ENCODE measurements around the gene PACS1.

Gene PACS1

DNA sequence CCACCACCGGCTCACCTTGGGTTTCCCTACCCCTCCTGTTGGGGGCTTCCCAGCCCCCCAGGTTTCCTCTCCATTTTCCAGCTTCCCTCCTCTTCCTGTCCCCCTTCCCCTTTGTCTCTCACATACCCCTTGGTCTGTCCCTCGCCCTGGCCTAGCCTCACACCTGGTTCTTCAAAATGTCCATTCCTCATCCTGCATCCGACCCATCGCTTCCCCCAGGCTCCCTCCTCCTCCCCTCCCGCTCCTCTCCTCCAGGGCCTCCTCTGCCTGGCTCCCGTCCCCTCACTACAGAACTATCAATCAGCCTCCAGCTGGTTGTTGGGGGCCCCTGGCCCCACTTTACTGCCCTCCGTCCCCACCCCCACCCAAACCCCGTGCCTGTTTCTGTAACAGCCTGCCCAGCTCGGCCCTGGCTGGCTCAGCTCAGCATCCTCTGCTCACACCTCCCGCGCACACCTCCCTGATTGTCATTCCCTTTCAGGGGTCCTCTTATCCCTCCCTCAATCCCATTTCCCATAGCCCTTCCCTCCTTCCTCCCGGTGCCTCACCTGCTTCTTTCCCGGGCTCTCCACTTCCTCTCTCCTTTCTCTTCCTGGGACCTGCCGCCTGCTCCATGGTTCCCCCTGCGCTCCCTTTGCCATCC lies 209.1 kb downstream of the PACS1 start:
- no peak for DNase-seq

DNA sequence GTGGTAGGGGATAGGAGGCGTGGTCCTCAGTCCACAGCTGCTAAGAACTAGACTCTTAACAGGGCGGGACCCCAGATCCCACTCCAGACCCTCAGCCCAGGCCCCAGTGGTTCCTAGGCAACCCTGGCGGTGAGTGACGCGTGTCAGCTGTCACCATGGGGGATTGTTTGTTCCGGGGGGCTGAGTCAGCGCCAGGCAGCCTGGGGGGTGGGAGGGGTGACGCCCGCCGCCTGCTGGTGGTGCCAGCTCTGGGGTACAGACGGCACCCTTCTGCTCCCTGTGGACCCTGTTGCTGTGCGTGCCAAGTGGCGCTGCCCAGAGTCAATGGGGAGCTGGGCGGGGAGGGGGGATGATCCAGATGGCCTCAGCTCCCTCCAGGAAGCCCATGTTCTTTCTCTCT lies 210.4 kb downstream of the PACS1 start:
- no peak for DNase-seq

DNA sequence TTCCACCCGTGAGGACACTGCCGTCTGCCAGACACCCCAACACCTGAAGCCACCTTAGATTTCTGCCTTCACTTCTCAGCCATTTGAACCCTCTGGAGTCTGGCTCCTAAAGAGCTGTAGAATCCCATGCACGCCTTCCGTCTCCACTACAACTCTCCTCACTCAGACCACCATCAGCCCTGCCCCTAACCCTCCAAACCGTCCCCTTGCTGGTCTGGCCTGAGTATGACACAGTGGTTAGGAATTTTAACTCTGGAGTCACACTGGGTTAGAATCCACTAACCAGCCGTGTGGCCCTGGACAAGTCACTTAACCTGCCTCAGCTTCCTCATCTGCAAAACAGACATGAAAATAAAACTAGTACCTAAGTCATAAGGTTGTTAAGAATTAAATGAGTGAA lies 210.9 kb downstream of the PACS1 start:
- DNase-seq = no peak

DNA sequence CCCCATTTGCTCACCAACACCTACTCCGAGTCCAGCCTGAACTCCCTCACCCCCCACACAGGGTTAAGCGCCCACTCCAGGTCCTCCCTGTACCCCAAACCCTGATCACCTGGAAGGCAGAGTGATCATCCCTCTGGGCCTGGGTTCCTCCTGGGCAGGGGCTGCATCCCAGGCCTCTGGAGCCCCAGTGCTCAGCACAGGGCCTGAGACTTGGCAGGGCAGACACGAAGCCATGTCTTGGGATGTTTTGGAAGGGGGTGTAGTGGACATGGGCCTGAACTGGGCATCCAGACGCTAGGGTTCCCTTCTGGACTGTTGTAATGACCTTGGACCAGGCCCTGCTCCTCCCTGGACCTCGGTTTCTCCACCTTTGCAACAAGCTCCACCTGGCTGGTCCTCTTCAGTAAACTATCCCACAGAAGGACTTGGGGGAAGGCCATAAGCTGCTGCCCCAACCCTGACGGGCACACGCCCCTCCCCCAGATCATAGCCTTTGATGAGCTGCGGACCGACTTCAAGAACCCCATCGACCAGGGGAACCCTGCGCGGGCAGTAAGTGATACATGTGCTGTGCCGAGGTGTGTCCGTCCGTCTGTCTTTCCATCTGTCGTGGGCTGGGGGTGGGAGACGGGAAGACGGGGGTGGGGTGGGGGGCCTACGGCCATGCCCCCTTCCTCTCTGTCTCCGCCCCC lies 211.8 kb downstream of the PACS1 start:
- no peak for DNase-seq

DNA sequence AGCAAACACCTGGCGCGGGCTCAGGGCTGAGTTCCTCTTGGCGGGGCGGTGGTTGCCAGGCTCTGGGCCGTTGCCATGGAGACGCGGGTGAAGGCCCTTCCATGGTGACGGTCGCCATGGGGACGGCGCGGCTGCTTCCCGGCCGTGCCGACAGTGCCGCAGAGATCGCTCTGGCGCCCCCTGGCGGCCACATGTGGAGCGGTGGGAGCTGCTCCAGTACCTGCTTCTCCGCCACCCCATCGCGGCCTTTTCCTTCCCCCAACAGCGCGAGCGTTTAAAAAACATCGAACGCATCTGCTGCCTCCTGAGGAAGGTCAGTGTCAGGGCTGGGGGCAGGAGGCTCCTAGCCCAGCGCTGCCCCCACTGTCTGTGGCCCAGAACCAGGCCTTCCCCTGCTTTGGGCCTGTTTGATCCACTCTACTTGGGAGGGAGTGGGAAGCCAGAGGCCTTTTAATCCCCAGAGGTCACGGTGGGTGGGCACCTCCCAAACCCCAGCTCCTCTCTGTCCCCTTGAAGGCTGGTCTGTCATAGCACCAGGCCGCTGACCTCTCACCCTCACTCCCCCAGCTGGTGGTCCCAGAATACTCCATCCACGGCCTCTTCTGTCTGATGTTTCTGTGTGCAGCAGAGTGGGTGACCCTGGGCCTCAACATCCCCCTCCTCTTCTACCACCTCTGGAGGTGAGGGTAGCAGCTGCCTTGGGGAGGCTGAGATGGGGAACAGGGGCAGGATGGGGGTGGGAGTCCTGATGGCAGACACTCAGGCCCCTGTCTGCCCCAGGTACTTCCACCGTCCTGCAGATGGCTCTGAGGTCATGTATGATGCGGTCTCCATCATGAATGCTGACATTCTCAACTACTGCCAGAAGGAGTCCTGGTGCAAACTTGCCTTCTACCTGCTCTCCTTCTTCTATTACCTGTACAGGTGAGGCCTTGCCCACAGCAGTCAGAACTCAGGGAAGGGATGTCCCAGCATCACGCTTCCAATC lies 212.7 kb downstream of the PACS1 start:
- DNase-seq = peak; percentile 99

DNA sequence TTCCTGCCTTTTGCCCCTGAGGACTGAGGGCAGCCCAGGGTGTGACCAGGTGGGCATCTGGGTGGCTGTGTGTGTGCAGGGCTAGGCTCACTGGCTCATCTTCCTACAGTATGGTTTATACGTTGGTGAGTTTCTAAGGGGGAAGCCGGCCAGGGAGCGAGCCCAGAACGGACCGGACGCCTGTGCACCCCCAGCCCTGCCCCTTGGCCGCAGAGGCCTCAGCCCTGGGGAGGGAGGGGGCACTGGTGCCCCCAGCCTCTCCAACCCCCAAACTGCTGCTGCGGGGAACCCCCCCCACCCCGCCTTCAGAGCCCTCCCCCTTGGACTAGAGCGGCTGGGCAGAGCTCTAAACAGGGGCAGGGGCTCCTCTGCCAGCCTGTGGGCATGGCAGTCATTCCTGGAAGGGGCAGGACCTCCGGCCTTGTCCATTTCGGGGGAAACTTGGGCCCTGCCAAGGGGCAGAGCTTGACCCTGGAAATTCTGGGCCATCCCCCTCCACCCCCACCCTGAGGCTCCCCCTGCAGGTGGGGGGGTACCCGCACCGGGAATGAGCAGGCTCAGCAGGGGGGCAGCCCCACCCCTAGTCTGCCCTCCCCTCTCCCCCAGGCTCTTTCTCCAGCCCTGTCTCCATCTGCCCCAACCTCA lies 213.5 kb downstream of the PACS1 start:
- no peak for DNase-seq

DNA sequence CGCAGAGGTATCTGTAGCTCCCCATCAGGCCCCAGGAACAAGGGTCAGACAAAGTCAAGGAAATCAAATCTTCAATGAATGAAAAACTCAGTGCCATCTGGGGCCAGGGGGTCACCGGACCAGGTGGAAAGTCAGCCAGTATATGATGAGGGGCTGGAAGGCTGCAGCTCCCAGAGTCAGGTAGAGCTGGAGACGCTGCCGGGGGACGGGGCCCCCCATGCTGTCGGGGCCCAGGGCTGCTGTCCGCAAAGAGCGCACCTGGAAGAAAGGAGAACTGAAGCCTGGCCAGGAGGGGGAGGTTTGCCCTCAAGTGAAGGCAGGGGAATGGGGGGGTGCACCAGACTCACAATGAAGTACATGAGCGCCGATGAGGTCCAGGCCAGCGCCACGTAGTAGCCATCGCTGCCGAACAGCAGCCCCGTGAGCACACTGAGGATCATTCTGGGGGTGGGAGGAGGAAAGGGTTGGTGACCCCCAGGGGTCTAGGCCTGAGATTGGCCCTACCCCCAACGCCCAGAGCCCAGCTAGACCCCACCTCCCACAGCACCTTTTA lies 214.5 kb downstream of the PACS1 start:
- no peak for DNase-seq

DNA sequence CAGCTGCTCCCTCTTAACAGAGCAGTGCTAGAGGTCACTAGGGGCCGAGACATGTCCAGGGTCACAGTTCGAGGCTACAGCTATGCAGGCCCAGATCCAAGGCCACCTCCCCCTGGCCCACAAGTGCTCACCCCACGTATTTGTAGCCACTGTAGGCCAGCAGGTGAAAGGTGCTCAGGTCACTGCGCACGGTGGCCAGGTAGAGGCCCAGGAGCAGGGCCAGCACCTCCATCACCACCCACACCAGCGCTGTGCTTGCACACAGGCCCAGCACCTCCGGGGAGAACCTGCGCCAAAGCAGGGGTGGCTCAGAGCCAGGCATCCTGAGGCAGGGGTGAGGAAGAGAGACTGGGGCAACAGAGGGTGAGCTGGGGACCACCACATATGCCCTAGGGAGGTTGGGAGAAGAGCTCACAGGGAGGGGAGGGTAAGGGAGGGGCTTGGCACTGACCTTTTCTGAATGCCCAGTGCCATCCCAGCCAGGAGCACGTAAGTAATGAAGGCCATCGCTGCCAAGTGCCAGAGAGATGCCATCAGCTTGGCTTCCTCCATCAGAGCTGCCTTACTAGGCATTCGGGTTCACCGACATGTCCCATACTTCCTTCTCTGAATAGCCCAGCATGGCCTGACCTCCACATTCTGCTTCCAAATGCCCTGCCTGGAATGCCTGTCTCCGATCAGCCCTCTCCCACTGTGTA lies 215.3 kb downstream of the PACS1 start:
- DNase-seq = no peak

DNA sequence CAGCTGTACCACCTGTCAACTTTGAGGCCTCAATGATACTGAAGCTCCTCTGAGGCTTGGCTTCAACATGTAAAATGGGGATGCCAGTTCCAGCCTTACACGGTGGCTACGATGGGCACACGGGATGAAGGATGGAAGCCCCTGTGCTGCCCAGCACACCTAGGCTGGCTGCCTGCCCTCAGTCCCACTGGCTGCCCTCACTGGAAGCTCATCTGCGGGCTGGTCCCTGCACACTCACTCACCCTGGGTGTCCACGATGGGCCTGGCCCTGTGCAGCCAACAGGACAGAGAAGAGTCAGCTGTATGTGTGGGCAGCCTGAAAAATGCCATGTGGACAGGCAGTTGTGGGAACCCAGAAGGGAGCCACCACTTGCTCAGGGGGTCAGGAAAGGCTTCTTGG lies 216.6 kb downstream of the PACS1 start:
- no peak for DNase-seq

DNA sequence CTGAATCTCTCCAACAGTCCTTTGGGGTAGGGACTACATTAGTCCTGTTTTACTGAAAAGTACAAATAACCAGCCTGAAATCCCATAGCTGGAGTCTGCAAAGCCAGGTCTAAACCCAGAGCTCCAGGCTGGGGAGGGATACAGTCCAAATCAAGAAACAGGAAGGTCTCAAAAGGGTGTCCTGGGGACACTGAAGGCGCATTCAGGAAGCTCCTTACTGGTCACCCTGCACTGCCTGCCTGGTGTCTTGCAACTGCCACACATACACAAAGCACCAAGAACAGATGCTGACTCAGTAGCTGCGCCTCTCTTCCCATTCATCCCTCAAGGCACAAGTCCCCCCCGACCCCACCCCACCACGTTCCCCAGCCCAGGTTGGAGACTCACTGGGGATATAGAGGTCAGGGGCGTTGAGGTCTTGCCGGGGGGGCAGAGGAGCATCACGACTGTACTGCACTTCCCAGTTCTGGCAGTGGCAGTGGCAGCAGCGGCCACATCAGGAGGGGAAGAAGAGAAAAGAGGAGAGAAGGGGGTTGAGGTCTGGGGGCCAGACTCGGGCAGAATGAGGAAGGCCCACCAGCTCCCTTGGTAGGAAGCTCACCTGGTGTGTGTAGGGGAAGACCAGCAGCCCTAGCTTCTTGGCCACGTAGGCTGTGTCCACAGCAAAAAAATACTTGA lies 217.3 kb downstream of the PACS1 start:
- DNase-seq = no peak

DNA sequence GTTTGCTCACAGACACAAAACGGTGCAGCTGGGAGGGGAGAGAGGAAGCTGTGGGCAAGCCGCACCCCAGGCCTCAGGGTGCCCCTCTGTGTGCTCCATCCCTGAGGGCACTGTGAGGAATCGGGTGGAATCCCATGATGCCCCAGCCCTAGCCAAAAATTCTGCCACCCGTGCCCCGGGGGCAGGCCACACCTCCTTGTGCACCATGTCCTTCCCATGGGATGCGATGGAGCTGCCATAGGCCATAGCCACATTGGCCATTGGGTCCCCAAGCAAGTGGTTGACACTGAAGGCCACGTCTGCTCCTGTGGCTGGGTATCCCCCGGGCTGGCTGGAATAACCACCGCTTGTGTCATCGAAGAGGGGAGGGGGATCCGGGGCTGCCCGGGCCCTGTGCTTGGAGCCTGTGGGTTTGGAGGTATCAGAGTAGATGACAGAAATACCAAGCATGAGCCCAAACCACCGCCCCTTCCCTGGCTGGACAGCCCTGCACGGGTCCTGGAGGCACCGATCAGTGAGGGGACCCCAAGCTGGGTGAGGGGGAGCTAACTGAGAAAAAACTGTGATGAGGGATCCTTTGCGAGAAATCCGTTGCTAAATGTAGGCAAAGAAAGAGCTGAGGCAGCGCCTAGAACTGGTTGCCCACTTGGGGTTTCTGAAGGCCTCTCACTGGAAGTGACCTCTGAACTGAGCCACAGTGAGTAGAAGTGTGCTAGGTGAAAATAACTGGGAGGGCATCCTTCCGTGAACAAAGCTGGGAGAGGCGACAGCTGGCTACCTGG lies 218.0 kb downstream of the PACS1 start:
- DNase-seq = no peak

DNA sequence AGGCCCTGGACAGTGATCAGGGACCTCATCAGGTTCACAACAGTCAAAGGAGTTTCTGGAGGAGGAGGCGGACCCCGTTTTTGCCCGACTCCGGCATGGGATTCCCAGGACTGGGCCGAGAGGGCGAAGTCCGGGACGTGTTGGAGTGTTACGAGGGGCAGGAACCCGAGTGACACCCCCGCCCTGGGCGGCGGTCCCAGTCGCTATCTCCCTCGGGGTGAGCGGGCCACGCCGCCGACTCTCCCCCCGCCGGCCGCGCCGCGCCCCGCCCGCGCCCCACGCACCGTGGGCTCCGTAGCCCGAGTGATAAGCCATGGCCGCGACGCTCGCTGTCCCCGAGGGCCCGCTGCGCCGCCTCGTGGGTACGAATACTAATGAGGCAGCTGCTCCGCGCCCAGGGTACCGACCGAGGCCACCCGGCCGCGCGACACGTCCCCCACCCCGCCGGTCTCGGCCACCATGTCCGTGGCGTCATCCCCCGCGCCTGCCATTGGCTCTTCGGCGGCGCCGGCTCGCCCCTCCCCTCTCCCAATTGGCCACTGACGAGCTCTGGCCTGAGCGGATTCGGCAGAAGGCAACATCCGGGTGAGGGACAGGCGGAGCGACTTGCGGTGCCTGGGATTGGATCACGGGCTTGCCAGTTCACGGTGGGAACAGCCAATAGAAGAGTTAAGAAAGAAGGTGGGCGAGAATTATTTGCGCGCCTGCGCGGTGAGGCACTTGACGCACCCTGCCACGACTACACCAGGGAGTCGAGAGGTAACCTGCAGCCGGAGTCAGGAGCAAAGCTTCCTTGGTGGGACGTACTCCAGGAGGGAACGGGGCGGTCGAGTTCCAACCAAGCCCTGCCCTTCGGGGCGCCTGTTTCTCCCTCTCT lies 218.8 kb downstream of the PACS1 start, which contains the start of gene YIF1A:
TSS of gene YIF1A (minus strand) at position 473 of the 877 bp plus-strand sequence. CDS start at position 315, 158 bp downstream.
- DNase-seq = peak; percentile 100

DNA sequence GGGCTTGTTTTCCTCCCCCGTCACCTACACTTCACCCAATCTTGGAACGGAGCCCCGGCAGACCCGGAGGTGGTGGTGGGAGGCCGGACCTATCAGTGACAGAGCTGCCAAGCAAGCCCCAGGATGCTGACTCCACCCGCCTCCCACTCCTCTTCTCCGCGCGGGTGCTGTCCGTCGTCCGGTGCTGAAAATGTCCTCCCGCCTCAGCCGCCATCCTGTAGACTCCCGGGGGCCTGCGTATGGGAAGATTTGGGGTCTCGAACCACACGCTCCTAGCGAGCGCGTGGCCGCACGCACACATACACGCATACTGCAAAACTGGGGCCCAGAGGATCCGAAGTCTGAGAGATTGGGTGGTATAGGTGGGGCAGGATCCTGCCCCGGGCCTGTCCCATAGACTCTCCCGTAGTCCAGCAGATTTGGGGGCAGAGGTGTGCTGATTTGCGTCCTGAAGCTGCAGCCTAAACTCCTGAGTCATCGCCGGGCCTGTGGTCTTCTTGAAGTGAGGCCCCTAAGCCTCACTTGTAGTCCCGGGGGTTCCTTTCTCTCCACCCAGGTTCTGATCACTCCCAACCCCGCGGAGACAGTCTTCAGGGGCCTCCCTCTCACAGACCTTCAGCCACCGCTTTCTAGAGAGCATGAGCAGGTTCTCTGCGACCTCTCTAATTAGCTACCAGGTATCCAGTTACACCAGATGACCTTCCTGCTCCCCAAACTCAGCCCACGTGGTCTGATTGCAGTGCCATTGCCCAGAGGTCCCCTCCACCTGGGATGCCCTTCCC lies 219.7 kb downstream of the PACS1 start:
- DNase-seq = peak; percentile 83

DNA sequence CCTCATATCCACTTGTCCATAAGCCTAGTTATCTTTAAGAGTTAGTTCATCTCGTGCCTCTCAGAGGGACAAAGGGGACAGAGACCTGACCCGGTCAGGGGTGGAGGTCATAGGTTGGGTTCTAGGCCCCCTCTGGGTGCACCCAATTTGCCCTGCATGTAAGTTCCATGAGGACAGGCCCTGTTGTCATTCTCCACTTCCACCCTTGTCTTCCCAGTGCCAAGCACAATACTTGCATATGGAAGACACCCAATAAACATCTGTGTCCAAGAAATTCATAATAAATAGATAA lies 220.2 kb downstream of the PACS1 start:
- no peak for DNase-seq

DNA sequence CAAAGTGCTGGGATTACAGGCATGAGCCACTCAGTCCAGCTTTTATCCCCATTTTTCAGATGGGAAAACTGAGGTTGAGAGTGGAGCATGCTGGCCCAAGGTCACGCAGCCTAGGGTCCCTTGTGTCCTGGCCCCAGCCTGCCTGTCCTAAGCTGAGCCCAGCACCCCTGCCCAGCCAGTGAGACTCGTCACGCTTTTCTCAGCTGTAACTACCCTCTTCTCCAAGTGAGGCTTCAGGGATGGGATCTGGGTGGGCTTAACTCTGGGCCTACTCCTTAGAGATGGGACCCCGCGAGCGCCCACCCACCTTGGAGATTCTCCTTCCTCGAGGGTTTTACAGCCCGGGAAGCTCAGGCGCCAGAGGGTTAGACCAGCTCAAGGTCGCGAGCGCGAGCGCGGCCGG lies 221.2 kb downstream of the PACS1 start:
- no peak for DNase-seq

DNA sequence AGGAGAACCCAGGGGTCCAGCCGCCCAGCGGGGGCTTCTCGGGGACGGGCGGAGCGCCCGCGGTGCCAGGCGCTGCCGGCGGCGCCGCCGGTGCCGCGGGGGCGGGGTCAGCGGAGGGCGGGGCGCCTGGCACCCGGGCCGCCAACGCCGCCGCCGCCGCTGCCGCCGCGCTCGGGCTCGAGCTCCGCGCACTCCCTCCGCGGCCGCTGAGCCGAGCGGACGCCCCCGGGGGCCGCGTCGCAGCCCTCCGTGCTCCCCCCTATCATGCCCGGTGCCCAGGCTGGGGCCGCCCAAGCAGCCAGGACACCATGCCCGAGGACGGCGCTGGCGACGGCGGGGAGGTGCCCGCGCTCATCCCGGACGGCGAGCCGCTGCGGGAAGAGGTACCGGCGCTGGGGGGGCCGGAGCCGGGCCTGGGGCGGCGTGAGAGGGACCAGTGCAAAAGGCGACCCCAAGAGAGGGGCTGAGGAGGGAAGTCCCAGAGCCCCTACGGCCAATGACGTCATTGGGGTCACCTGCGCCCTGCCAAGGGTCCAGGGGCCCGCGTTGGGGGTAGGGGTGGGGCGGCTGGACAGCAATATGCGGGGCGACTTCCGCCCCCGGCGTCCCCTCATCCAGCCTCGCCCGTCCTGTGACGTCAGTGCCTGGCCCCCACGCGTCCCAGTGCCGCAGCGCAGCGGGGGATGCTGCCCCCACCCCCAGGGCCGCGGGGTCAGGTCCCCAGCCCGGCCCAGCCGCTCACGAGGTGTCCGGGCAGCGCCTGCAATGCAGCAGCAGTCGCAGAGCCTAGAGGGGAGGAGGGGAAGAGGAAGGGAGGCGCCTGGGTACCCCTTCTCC lies 221.9 kb downstream of the PACS1 start, which contains the start of gene TMEM151A:
TSS of gene TMEM151A (plus strand) at position 189 of the 837 bp plus-strand sequence. CDS start at position 309, 120 bp downstream.
- no peak for DNase-seq

DNA sequence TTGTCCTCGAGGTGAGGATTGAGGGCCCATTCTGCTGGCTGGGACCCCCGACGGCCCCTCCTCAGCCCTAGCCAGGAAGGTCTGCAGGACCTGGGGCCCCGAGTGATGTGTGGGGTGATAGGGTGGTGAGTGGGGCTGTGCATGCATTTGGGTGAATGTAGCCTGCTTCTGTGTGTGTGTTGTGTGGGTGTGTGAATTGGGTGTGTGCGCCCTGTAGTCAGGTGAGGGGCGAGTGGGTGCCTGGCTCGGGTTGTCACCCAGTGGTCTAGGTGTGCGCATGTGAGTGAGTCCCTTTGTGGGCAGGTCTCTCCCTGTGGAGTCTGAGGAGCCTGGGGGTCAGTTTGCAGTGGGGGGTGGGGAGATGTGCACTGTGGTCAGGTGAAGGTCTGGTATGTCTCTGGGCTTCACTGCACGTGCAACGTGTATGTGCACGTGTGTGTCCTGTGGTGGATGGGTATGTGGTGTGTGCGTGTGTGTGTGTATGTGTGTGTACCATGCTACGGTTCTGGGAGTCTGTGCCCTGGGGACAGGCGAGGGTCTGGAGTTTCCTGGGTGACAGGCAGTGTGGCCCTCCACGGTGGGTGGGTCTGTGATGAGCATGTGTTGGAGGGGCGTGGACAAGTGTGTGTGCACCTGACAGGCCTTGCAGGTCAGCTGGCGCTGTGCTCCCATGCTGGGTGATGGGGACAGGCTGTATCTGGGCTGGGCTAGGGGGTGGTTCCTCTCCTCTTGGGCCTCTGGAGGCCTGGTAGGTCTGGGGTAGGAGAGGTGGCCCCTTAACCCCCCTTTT lies 222.7 kb downstream of the PACS1 start:
- no peak for DNase-seq
